HUES6 (cell line): ENCODE results near the gene HIVEP3.

Experiments
- H3K27ac ChIP-seq: 2 replicates; pipeline ENCODE4 v1.7.0; 2013; ENCODE audit warnings: low read depth, mild to moderate bottlenecking, low read length, inconsistent platforms
- H3K27me3 ChIP-seq: 2 replicates; pipeline ENCODE4 v1.6.1; 2013; ENCODE audit warnings: low read length; ENCODE audit not compliant: control insufficient read depth, insufficient read depth
- H3K36me3 ChIP-seq: 2 replicates; pipeline ENCODE4 v1.6.1; 2013; ENCODE audit warnings: low read length; ENCODE audit not compliant: control insufficient read depth, insufficient read depth
- H3K4me1 ChIP-seq: 2 replicates; pipeline ENCODE4 v1.6.1; 2013; ENCODE audit warnings: low read length; ENCODE audit not compliant: control insufficient read depth, insufficient read depth
- H3K4me3 ChIP-seq: 2 replicates; pipeline ENCODE4 v1.5.1; 2013; ENCODE audit warnings: low read depth, low read length
- H3K9ac ChIP-seq: one replicate; pipeline ENCODE4 v1.6.1; 2013; ENCODE audit warnings: mild to moderate bottlenecking, low read length
- H3K9me3 ChIP-seq: 2 replicates; pipeline ENCODE4 v1.6.1; 2013; ENCODE audit warnings: low read depth, low read length; ENCODE audit not compliant: control insufficient read depth, insufficient read depth

The HIVEP3 gene

DNA sequence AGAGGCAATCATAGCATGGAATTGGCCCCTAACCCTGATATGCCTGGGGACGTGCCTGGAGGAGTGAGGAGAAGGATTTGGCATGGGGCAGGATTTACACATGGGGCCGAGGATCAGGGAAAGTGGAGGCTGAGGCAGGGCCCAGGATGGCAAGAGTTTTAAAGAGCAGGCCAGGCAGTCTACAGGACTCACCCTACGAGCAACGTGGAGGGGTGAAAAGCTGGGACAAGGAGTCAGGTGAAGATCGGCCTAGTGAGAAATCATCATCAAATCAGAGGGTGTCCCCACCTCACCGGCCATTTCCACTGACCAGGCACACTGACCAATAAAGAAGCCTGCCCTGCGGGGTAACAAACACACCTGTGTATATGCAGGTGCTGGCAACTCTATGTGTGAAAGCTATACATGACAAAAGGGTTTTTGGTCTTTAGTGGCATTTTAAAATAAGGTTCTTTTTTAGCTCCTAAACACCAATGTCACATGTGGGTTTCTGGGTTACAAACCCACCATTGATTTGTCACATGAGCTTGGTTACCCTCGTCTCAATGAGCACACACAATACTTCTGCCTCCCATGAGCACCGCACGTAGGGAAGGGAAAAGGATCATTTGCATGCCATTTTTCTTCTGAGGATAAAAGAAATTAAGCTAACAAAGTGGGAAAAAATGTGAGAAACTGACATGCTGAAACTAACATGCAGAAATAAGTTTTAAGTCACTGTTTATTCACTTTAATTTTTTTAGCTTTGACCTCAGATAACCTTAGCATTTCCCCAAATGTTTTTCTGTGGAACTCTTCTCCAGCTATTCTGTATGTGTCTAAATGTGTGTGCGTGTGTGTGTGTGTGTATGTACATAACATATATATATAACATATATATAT lies 266.1 kb downstream of the HIVEP3 start:
- Histone ChIP-seq H3K27ac (no peak overlapping the region), H3K9ac (no peak overlapping the region), H3K27me3 (no peaks in the 10 kb centered on the region), H3K9me3 (no peaks in the 10 kb centered on the region), H3K36me3 (no peaks in the 10 kb centered on the region), H3K4me3 (no peak overlapping the region), H3K4me1 (peaks cover 6% of the 10 kb centered on the region; the same call in 1 of the 2 replicates)

- Histone ChIP-seq H3K27ac (no peak overlapping the region), H3K4me1 (peaks cover 4% of the 10 kb centered on the region; the same call in 1 of the 2 replicates), H3K9ac (no peak overlapping the region), H3K4me3 (no peak overlapping the region), H3K27me3 (no peaks in the 10 kb centered on the region), H3K36me3 (no peaks in the 10 kb centered on the region), H3K9me3 (no peaks in the 10 kb centered on the region)
Observed at GRCh38 chr1:41650028-41650880, 268.5 kb downstream of the HIVEP3 start.

DNA sequence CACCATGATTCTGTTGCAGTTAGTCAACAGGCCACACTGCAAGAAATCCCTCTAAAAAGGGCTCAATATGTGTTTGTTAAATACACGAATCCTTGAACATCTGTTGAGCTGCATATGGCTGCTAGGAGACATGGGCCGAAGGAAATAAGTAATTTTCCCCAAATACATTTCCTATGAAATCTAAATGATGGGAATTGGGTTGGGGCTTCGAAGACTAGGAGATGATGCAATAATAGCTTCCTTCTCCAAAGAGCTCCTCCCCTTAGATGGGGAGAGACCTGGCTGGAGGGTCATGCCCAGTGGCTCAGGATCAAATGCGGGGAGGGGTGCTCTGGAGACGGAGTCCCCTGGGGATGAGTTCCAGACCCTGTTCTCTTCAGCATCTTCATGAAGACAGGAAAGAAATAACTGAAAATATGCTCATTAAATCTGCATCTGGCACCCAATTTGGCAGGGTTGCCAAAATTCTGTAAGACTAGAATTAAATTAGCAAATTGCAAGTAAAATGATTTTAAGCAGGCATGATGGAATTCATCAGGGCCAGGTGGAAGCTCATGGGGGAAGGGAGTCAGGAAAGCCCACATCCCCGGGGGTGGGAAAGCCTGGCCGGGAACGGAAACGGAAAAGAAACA lies 269.2 kb downstream of the HIVEP3 start:
- peaks cover 4% of the 10 kb centered on the region; the same call in 1 of the 2 replicates for H3K4me1 ChIP-seq
- no peak overlapping the region for H3K27ac ChIP-seq
- H3K9ac ChIP-seq, result no peak overlapping the region
- H3K36me3 ChIP-seq, result no peaks in the 10 kb centered on the region
- H3K27me3 ChIP-seq, result no peaks in the 10 kb centered on the region
- H3K4me3 ChIP-seq, result no peak overlapping the region
- H3K9me3 ChIP-seq, result no peaks in the 10 kb centered on the region

DNA sequence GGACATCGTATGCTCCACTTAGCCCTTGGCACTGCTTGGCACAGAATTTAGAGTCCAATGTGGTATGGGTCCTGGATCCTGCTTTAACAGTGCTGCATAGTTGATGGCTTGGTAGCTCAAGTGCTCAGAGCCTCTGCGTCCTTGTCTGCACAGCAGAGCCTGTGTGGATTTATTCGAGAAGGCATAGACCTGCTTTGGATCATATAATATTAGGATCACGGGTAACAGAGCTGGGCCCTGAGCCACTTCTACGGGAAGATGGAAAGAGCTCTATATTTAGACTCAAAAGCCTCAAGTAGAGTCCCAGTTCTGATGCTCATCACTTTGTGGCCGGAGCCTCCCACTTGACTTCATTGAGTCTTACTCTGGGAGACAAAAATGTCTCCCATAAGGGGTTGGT lies 269.9 kb downstream of the HIVEP3 start:
- Histone ChIP-seq H3K9me3 (no peaks in the 10 kb centered on the region), H3K4me1 (peaks cover 4% of the 10 kb centered on the region; the same call in 1 of the 2 replicates), H3K9ac (no peak overlapping the region), H3K27ac (no peak overlapping the region), H3K27me3 (no peaks in the 10 kb centered on the region), H3K36me3 (no peaks in the 10 kb centered on the region), H3K4me3 (no peak overlapping the region)

- Histone ChIP-seq H3K36me3 (no peaks in the 10 kb centered on the region), H3K9ac (no peak overlapping the region), H3K4me3 (no peak overlapping the region), H3K4me1 (peaks cover 4% of the 10 kb centered on the region; the same call in 1 of the 2 replicates), H3K27ac (no peak overlapping the region), H3K27me3 (no peaks in the 10 kb centered on the region), H3K9me3 (no peaks in the 10 kb centered on the region)
Observed at GRCh38 chr1:41648230-41648629, 270.5 kb downstream of the HIVEP3 start.

DNA sequence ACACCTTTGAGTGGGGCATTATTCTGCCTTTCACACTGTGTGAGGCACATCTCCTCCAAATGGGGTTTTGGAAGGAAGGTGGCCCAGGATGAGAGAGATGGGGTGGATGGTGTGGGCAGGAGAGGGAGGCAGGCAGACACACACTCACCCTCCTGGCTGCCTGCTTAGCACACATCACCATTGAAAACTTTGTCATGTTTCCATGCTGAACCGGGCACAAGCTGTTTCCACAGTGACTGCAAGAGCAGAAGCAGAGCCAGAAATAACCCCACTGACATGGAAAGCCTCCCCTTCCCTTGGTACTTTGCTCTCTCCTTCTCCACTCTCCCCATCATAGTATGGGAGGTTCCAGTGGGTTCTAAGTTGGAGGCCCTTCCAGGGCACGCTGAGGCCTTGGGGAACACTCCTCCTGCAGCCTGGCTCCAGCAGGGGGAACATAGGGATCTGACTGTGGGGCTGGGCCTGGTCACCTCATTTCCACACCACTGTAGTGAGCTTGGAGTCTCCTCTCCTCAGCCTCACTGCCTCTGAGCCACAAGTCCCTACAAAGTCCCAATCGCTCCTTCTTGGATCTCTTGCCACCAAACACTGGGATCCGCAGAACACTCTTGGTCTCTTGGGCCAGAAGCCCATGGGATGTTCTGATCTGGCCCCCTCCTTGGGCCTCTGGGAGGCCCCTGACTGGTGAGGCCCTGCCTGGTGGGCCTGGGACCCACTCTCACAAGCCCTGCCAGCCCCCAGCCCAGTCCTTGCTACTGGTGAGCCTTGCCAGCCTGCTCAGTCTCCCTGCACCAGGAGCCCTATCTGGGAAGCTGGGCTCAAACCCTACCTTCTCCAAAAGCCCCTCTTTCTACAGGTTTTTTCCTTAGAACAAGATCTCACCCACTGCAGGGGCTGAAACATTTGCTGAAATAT lies 271.2 kb downstream of the HIVEP3 start:
- no peaks in the 10 kb centered on the region for H3K9me3 ChIP-seq
- H3K27me3 ChIP-seq, result no peaks in the 10 kb centered on the region
- H3K36me3 ChIP-seq, result no peaks in the 10 kb centered on the region
- peaks cover 4% of the 10 kb centered on the region; the same call in 1 of the 2 replicates for H3K4me1 ChIP-seq
- no peak overlapping the region for H3K4me3 ChIP-seq
- no peak overlapping the region for H3K9ac ChIP-seq
- H3K27ac ChIP-seq, result no peak overlapping the region

GRCh38 chr1:41646186-41646585 lies 272.5 kb downstream of the HIVEP3 start:
- no peak overlapping the region for H3K27ac ChIP-seq
- peaks cover 4% of the 10 kb centered on the region; the same call in 1 of the 2 replicates for H3K4me1 ChIP-seq
- H3K27me3 ChIP-seq, result no peaks in the 10 kb centered on the region
- no peak overlapping the region for H3K9ac ChIP-seq
- no peaks in the 10 kb centered on the region for H3K9me3 ChIP-seq
- no peak overlapping the region for H3K4me3 ChIP-seq
- no peaks in the 10 kb centered on the region for H3K36me3 ChIP-seq

- Histone ChIP-seq H3K9ac (no peak overlapping the region), H3K9me3 (no peaks in the 10 kb centered on the region), H3K4me3 (no peak overlapping the region), H3K27ac (no peak overlapping the region), H3K4me1 (peaks cover 1% of the 10 kb centered on the region; the same call in 1 of the 2 replicates), H3K36me3 (no peaks in the 10 kb centered on the region), H3K27me3 (no peaks in the 10 kb centered on the region)
Observed at GRCh38 chr1:41645062-41645461, 273.7 kb downstream of the HIVEP3 start.

GRCh38 chr1:41642922-41643821 lies 275.6 kb downstream of the HIVEP3 start:
- Histone ChIP-seq H3K27ac (no peak overlapping the region), H3K9me3 (no peaks in the 10 kb centered on the region), H3K4me1 (no peaks in the 10 kb centered on the region; the same call in 1 of the 2 replicates), H3K4me3 (no peak overlapping the region), H3K36me3 (no peaks in the 10 kb centered on the region), H3K27me3 (no peaks in the 10 kb centered on the region), H3K9ac (no peak overlapping the region)
